PC-9 (cell line): ENCODE data around the gene NBEA. TPM values are rescaled to one million over a fixed set of nuclear protein-coding genes. Genes with fewer than 3 reads are reported as not detected.

Source experiments
- BruUV-seq: library from RNA; stranded (reverse); fragments of 400-500 nt; replicated peaks from 2 replicates; lab custom pipeline; 2021; lab: Mats Ljungman, UMichigan
- CTCF ChIA-PET: fragments of 300-600 bp; sonication (Branson Sonifier 250); formaldehyde crosslinking; loops from one replicate; lab custom pipeline; 2022; ENCODE audit warnings: antibody characterized with exemption; lab: Charles Lee
- POLR2A ChIA-PET: fragments of 300-600 bp; sonication (Branson Sonifier 250); formaldehyde crosslinking; loops from one replicate; lab custom pipeline; 2022; ENCODE audit warnings: antibody characterized with exemption; ENCODE audit not compliant: unreplicated experiment; lab: Charles Lee
- DNase-seq, 2 experiments: peaks; one replicate each; pipeline versions ENCODE4 v3.0.0 to v3.0.0-alpha.2; 2015 to 2022; ENCODE audit warnings: mixed read lengths in 1 of 2
- H2AFZ ChIP-seq: fragments of 200-600 bp; sonication (generic); 2 replicates; pipeline ENCODE4 v1.8.1; 2017; ENCODE audit warnings: antibody characterized with exemption
- H3F3A ChIP-seq: fragments of 200-600 bp; sonication (generic); 2 replicates; pipeline ENCODE4 v1.8.1; 2017; ENCODE audit warnings: antibody characterized with exemption, mild to moderate bottlenecking, low read depth; ENCODE audit not compliant: insufficient read depth
- H3K27ac ChIP-seq: fragments of 200-600 bp; sonication (generic); 2 replicates; pipeline ENCODE4 v1.6.1; 2016; ENCODE audit warnings: mixed run types
- H3K27me3 ChIP-seq: fragments of 200-600 bp; sonication (generic); 2 replicates; pipeline ENCODE4 v1.6.1; 2016; ENCODE audit warnings: low read depth, mixed run types; ENCODE audit not compliant: insufficient read depth
- H3K36me3 ChIP-seq: fragments of 200-600 bp; sonication (generic); 2 replicates; pipeline ENCODE4 v1.6.1; 2016; ENCODE audit warnings: low read depth, mixed run types
- H3K4me1 ChIP-seq: fragments of 200-600 bp; sonication (generic); replicated peaks from 2 replicates; pipeline ENCODE4 v1.6.1; 2016; ENCODE audit warnings: mixed run types; ENCODE audit not compliant: insufficient read depth
- H3K4me2 ChIP-seq: fragments of 200-600 bp; sonication (generic); 2 replicates; pipeline ENCODE4 v1.6.1; 2017; ENCODE audit warnings: mixed run types
- H3K4me3 ChIP-seq: fragments of 200-600 bp; sonication (generic); 2 replicates; pipeline ENCODE4 v1.6.1; 2016; ENCODE audit warnings: mixed run types
- H3K79me2 ChIP-seq: fragments of 200-600 bp; sonication (generic); 2 replicates; pipeline ENCODE4 v1.6.1; 2017; ENCODE audit warnings: low read depth, mixed run types
- H3K9me2 ChIP-seq: fragments of 200-600 bp; sonication (generic); 2 replicates; pipeline ENCODE4 v1.8.1; 2017; ENCODE audit warnings: mild to moderate bottlenecking; ENCODE audit not compliant: insufficient read depth
- H3K9me3 ChIP-seq: fragments of 200-600 bp; sonication (generic); 2 replicates; pipeline ENCODE4 v1.8.1; 2016; ENCODE audit warnings: low read depth; ENCODE audit not compliant: insufficient read depth
- H4K20me1 ChIP-seq: fragments of 200-600 bp; sonication (generic); 2 replicates; pipeline ENCODE4 v1.8.1; 2017; ENCODE audit not compliant: insufficient read depth
- CTCF ChIP-seq: fragments of 200-600 bp; sonication (generic); conservative IDR thresholded peaks from 2 replicates; pipeline ENCODE4 v1.6.1; 2017; ENCODE audit warnings: mixed run types, antibody characterized with exemption, mild to moderate bottlenecking, moderate library complexity
- EZH2 ChIP-seq: fragments of 200-600 bp; sonication (generic); IDR thresholded peaks from 2 replicates; pipeline ENCODE4 v1.8.0; 2017; ENCODE audit warnings: antibody characterized with exemption, low read depth
- intact Hi-C: fragments of 100-400 bp; cut with micrococcal nuclease; formaldehyde crosslinking; loops from one replicate; pipeline ENCODE4 v1.10.0; 2022; ENCODE audit not compliant: unreplicated experiment
- total RNA-seq: library from RNA; stranded (reverse); gene quantifications from 2 replicates; pipeline ENCODE4 v1.2.3, GENCODE V29; 2021

The NBEA gene
- total RNA-seq, 1 experiment from 2014 or later, result 4.0 TPM

- Histone ChIP-seq H3K4me2 (no peak overlapping the region; the same call in 1 of the 2 replicates), H3K9me3 (no peaks in the 10 kb centered on the region), H2AFZ (no peak overlapping the region), H3K79me2 (no peaks in the 10 kb centered on the region), H3K27ac (no peak overlapping the region), H3K27me3 (no peaks in the 10 kb centered on the region), H3K4me1 (0 out of 2 replicates have a peak, but pooled peaks cover 5% of the 10 kb centered on the region), H3F3A (no peaks in the 10 kb centered on the region), H3K36me3 (no peaks in the 10 kb centered on the region), H3K9me2 (no peaks in the 10 kb centered on the region), H4K20me1 (no peaks in the 10 kb centered on the region), H3K4me3 (no peak overlapping the region)
- TF ChIP-seq EZH2 (no peak), CTCF (no peak)
- intact Hi-C loops, result no loop called here
- CTCF ChIA-PET, result no interaction called here
- no TSS peak for BruUV-seq
- POLR2A ChIA-PET, result no interaction called here
- no peak for DNase-seq
These were observed 707.1 kb downstream of the NBEA start for GRCh38 chr13:35649162-35649561.

- no peaks in the 10 kb centered on the region for H3K79me2 ChIP-seq
- H3K27ac ChIP-seq, result no peak overlapping the region
- no peak overlapping the region for H2AFZ ChIP-seq
- H3K27me3 ChIP-seq, result no peaks in the 10 kb centered on the region
- H3F3A ChIP-seq, result no peaks in the 10 kb centered on the region
- no peaks in the 10 kb centered on the region for H4K20me1 ChIP-seq
- H3K4me2 ChIP-seq, result no peak overlapping the region
- ChIA-PET POLR2A (no interaction called here), CTCF (no interaction called here)
- H3K36me3 ChIP-seq, result no peaks in the 10 kb centered on the region
- TF ChIP-seq CTCF (no peak), EZH2 (no peak)
- H3K4me1 ChIP-seq, result no peaks in the 10 kb centered on the region
- no peaks in the 10 kb centered on the region for H3K9me3 ChIP-seq
- no peaks in the 10 kb centered on the region for H3K9me2 ChIP-seq
- BruUV-seq, result no TSS peak
- no peak for DNase-seq
- H3K4me3 ChIP-seq, result no peak overlapping the region
- intact Hi-C loops, result no loop called here
These were observed 717.7 kb downstream of the NBEA start for GRCh38 chr13:35659796-35660195.

GRCh38 chr13:35664747-35665146 is 722.7 kb downstream of the NBEA start:
- intact Hi-C loops, result no loop called here

More at GRCh38 chr13:35664747-35665146, 722.7 kb downstream of the NBEA start:
- BruUV-seq, result no TSS peak
- no peak for DNase-seq
- H3K9me2 ChIP-seq, result no peaks in the 10 kb centered on the region
- H2AFZ ChIP-seq, result no peak overlapping the region
- no peak for TF ChIP-seq CTCF
- no peak for TF ChIP-seq EZH2
- H3K4me2 ChIP-seq, result no peak overlapping the region
- no peaks in the 10 kb centered on the region for H3F3A ChIP-seq
- H3K27me3 ChIP-seq, result no peaks in the 10 kb centered on the region
- no peaks in the 10 kb centered on the region for H3K79me2 ChIP-seq
- H3K27ac ChIP-seq, result no peak overlapping the region
- H4K20me1 ChIP-seq, result no peaks in the 10 kb centered on the region
- H3K36me3 ChIP-seq, result no peaks in the 10 kb centered on the region
- ChIA-PET CTCF (no interaction called here), POLR2A (no interaction called here)
- no peak overlapping the region for H3K4me3 ChIP-seq
- no peaks in the 10 kb centered on the region for H3K9me3 ChIP-seq
- no peaks in the 10 kb centered on the region for H3K4me1 ChIP-seq
